Activated CD4-positive, alpha-beta memory T cell treated with anti-CD3 and anti-CD28 coated beads, Interleukin-2, amount 10 ng/mL, durations not matched to agents 7 days and 5 days (primary cell): Measurements from ENCODE around the gene KIF1A. TPM values are rescaled to one million over a fixed set of nuclear protein-coding genes. Genes with fewer than 3 reads are reported as not detected.
"Not testable (repeated sequence)": the region's sequence is repeated elsewhere in the genome, so short reads cannot be mapped to it uniquely, and the experiment has no call there.

Experiments
- CTCF ChIA-PET: fragments of 350-600 bp; sonication (Branson Sonifier 250); formaldehyde crosslinking; loops from one replicate; lab custom pipeline; 2021; ENCODE audit warnings: antibody characterized with exemption, inconsistent platforms; lab: Charles Lee
- POLR2A ChIA-PET: fragments of 350-600 bp; sonication (Branson Sonifier 250); formaldehyde crosslinking; loops from one replicate; lab custom pipeline; 2021; ENCODE audit warnings: antibody characterized with exemption; lab: Charles Lee
- DNase-seq: peaks from one replicate; pipeline ENCODE4 v3.0.0-alpha.2; 2020
- H3K27ac Mint-ChIP-seq: one replicate; pipeline ENCODE4 v1.8.0; 2021; ENCODE audit warnings: mild to moderate bottlenecking, mixed read lengths
- H3K27me3 Mint-ChIP-seq: one replicate; pipeline ENCODE4 v1.8.0; 2021; ENCODE audit warnings: mixed read lengths
- H3K36me3 Mint-ChIP-seq: one replicate; pipeline ENCODE4 v1.8.0; 2021; ENCODE audit warnings: low read depth, mixed read lengths
- H3K4me1 Mint-ChIP-seq: one replicate; pipeline ENCODE4 v1.8.0; 2021; ENCODE audit warnings: mixed read lengths
- H3K4me3 Mint-ChIP-seq: one replicate; pipeline ENCODE4 v1.8.0; 2021; ENCODE audit warnings: mild to moderate bottlenecking, mixed read lengths
- H3K9me3 Mint-ChIP-seq: one replicate; pipeline ENCODE4 v1.8.0; 2021; ENCODE audit warnings: mixed read lengths
- total RNA-seq, 2 experiments: library from RNA; stranded (reverse); gene quantifications; one replicate each; pipeline ENCODE4 v1.2.3, GENCODE V29; 2021

The KIF1A gene
- total RNA-seq, 2 experiments from 2014 or later, result 0.58 to 0.71 TPM

DNA sequence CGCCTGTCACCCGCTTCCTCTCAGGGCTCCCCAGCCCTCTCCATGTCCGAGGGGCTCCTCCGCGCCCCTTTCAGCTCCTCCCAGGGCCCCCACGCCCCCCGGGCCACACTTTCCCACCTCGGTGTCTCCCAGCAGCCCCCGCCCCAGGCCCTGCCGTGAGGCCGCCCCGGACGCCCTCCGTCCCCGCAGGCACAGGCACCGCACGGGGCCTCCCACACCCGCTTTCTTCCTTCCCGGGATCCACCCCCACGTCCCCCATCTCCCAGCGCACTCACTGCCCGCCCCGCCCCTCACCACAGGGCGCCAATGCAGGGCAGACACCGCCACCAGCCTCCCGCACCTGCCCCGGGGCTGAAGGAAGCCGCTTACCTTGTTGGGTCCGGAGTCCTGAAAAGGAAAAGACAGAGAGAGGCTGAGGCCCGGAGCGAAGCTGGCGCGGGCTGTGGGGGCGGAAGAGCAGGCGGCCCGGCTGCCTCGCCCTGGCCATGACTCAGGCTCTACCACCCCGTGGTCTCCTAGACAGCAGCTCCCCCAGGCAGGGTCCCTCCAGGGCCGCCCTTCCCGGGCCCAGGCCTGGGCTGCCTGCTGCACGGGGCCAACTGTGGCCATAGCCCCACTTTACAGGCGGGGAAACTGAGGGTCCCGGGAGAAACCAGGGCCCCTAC is 37.7 kb downstream of the KIF1A start:
- ChIA-PET CTCF (no interaction called here), POLR2A (no interaction called here)
- DNase-seq, result no peak
- no peak overlapping the region for H3K27ac Mint-ChIP-seq
- no peaks in the 10 kb centered on the region for H3K9me3 Mint-ChIP-seq
- no peaks in the 10 kb centered on the region for H3K27me3 Mint-ChIP-seq
- H3K4me3 Mint-ChIP-seq, result no peak overlapping the region
- H3K36me3 Mint-ChIP-seq, result no peaks in the 10 kb centered on the region
- no peaks in the 10 kb centered on the region for H3K4me1 Mint-ChIP-seq

DNA sequence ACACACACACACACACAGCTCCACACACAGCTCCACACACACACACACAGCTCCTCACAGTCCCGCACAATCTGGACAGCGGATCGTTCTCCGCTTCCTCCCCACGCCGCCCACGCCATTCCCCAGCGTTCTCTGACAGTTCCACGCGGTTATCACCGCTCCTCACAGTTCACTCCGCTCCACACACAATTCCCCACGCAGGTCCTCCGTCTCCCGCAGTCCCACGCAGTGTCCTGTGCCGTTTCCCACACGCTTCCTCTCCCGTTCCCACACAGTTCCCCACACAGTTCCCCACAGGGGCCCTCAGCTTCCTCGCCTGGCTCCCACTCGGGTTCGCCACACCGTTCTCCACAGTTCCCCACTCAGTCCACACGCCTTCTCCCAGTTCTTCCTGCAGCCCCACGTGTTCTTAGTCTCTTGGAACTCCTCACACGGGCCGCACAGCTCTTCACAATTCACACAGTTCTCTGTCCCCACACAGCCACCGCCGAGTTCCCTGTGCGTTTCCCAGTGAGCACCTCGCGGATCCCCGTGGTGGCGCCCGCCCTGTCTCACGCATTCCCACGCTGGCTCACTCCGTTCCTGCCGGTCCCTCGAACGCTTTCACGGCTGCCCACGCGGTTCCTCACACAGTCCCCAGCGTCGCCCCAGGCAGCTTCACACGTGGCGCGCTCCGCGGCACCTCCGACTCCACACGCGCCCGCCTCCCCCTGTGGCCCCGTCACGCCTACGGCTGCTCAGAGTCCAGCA is 38.4 kb downstream of the KIF1A start:
- H3K4me1 Mint-ChIP-seq, result no peaks in the 10 kb centered on the region
- no peak for DNase-seq
- H3K27me3 Mint-ChIP-seq, result no peaks in the 10 kb centered on the region
- ChIA-PET POLR2A (no interaction called here), CTCF (no interaction called here)
- no peak overlapping the region for H3K27ac Mint-ChIP-seq
- no peak overlapping the region for H3K4me3 Mint-ChIP-seq
- no peaks in the 10 kb centered on the region for H3K36me3 Mint-ChIP-seq
- H3K9me3 Mint-ChIP-seq, result no peaks in the 10 kb centered on the region

GRCh38 chr2:240780023-240780700 is 39.9 kb downstream of the KIF1A start:
- POLR2A ChIA-PET, result no interaction called here
- Mint-ChIP-seq H3K27me3 (no peaks in the 10 kb centered on the region), H3K27ac (no peak overlapping the region), H3K9me3 (no peaks in the 10 kb centered on the region), H3K4me1 (no peaks in the 10 kb centered on the region), H3K36me3 (no peaks in the 10 kb centered on the region), H3K4me3 (no peak overlapping the region)
- no peak for DNase-seq
- CTCF ChIA-PET, result no interaction called here

GRCh38 chr2:240779250-240779832 is 40.7 kb downstream of the KIF1A start:
- DNase-seq, H3K27me3 Mint-ChIP-seq, H3K4me1 Mint-ChIP-seq, H3K9me3 Mint-ChIP-seq, H3K4me3 Mint-ChIP-seq, H3K27ac Mint-ChIP-seq, POLR2A ChIA-PET, CTCF ChIA-PET, H3K36me3 Mint-ChIP-seq: not testable (repeated sequence)

DNA sequence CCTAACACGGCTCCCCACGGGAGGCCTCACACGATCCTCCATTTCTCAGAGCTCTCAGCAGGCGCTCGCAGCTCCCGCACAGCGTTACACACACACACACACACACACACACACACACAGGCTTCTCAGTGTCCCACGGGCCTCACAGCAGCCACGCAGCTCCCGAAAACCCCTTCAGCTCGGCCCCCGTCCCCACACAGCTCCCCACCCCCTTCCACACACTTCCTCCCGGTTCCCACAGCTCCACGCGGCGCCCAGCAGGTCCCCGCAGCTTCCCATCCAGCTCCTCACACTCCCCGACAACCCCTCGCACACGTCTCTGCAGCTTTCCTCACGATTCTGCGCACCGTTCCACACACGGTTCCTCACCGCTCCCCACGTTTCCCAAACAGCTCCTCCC is 41.6 kb downstream of the KIF1A start:
- Mint-ChIP-seq H3K36me3 (no peaks in the 10 kb centered on the region), H3K4me3 (no peak overlapping the region)
- CTCF ChIA-PET, result no interaction called here

DNA sequence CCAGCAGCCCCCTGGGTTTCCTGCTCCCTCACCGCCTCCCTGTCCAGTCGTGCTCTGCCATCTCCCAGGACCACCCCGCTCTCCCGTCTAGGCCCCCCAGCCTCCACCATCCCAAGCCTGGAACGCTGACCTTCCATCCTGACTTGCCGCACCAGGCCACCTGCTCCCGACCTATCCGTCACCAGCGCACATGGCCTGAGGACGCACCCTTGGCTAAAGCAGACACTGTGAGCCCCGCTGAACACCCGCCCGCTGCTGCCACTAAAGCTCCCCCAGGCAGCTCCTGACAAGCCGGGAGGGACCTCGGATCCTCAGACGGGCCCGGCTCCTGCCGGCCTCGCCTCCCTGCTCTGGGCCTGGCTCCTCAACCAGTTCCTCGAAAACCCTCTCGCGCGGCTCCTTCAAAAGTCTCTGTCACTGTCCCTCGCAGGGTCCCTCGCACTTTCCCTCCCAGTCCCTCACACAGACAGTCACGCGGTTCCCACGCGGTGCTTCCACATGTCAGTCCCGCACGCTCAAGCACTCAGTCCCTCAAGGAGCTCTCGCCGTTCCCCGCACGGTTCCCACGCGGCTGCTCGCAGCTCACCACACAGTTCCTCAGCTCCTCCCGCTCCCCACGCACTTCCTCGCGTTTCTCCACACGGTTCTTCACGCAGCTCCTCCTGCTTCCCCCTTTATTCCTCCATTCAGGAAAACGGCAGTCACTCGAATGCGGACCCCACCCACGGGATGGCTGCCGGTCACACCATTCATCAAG is 42.4 kb downstream of the KIF1A start:
- POLR2A ChIA-PET, result no interaction called here
- Mint-ChIP-seq H3K4me3 (no peak overlapping the region), H3K9me3 (no peaks in the 10 kb centered on the region), H3K36me3 (no peaks in the 10 kb centered on the region), H3K4me1 (no peaks in the 10 kb centered on the region), H3K27me3 (no peaks in the 10 kb centered on the region), H3K27ac (no peak overlapping the region)
- CTCF ChIA-PET, result no interaction called here
- no peak for DNase-seq

More for the DNA sequence above, 41.6 kb downstream of the KIF1A start:
- H3K27me3 Mint-ChIP-seq, result no peaks in the 10 kb centered on the region
- DNase-seq, result no peak
- H3K4me1 Mint-ChIP-seq, result no peaks in the 10 kb centered on the region
- POLR2A ChIA-PET, result no interaction called here
- H3K9me3 Mint-ChIP-seq, result no peaks in the 10 kb centered on the region
- no peak overlapping the region for H3K27ac Mint-ChIP-seq

DNA sequence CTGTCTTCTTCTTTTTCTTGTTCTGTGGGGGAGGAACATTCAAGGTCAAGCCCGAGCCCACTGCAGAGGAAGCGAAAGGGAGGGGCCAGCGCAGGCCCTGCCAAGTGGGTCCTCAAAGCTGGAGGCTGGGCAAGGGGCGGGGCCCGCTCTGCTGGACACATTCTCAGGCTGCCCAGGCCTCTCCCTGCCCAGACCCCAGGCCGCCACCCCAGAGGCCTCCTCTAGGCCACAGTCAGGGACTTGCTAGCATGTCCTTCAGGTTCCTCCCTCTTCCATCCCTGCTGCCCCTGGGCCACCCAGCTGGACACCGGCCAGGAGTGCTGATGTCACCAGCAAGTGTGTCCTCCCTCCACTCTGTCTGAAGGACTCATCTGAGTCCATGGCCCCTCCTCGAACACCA is 44.1 kb downstream of the KIF1A start:
- Mint-ChIP-seq H3K36me3 (no peaks in the 10 kb centered on the region), H3K27me3 (no peaks in the 10 kb centered on the region), H3K9me3 (no peaks in the 10 kb centered on the region), H3K4me1 (no peaks in the 10 kb centered on the region), H3K4me3 (no peak overlapping the region), H3K27ac (no peak overlapping the region)
- ChIA-PET CTCF (no interaction called here), POLR2A (no interaction called here)
- no peak for DNase-seq

DNA sequence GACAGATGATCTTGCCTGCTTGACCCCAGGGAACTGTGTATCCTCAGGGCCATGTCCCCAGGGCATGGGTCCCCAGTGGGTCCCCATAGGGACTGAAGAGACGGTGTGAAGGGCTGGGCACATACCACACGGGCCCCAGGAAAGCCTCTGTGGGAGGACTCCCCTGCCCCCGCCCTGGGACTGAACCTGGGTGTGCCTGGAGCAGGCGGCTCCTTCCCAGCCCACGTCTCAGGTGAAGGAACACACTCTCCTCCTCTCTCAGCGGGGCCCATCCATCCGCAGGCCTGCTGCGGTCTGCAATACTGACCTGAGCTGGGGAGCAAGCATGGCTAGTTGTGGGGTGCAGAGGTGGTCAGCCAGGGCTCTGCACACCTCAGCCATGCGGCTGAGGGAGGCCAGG is 45.2 kb downstream of the KIF1A start:
- CTCF ChIA-PET, result no interaction called here
- H3K27me3 Mint-ChIP-seq, result no peaks in the 10 kb centered on the region
- POLR2A ChIA-PET, result no interaction called here
- no peaks in the 10 kb centered on the region for H3K4me1 Mint-ChIP-seq
- no peak overlapping the region for H3K4me3 Mint-ChIP-seq
- no peaks in the 10 kb centered on the region for H3K9me3 Mint-ChIP-seq
- H3K36me3 Mint-ChIP-seq, result no peaks in the 10 kb centered on the region
- no peak for DNase-seq
- no peak overlapping the region for H3K27ac Mint-ChIP-seq

DNA sequence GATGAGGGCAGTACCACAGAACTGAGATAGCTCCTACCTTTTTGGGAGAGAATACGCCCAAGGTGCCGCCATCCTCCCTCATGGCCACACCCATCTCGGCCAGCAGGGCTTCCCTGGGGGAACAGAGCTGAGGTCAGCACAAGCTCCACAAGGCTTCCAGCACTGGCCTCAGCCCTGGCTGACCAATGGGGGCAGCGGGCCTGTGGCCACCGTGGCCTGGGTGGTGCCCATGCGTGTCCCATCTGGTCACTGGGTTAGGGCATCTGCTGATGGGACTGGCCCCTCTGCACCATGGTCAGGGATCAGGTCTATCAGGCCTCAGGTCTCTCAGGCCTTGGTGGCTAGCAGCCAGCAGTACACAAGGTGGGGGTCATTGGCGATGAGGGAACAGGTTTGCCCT is 50.9 kb downstream of the KIF1A start:
- no peaks in the 10 kb centered on the region for H3K4me1 Mint-ChIP-seq
- no peaks in the 10 kb centered on the region for H3K36me3 Mint-ChIP-seq
- no peak overlapping the region for H3K27ac Mint-ChIP-seq
- ChIA-PET POLR2A (no interaction called here), CTCF (no interaction called here)
- DNase-seq, result no peak
- no peak overlapping the region for H3K4me3 Mint-ChIP-seq
- no peaks in the 10 kb centered on the region for H3K9me3 Mint-ChIP-seq
- H3K27me3 Mint-ChIP-seq, result no peaks in the 10 kb centered on the region

DNA sequence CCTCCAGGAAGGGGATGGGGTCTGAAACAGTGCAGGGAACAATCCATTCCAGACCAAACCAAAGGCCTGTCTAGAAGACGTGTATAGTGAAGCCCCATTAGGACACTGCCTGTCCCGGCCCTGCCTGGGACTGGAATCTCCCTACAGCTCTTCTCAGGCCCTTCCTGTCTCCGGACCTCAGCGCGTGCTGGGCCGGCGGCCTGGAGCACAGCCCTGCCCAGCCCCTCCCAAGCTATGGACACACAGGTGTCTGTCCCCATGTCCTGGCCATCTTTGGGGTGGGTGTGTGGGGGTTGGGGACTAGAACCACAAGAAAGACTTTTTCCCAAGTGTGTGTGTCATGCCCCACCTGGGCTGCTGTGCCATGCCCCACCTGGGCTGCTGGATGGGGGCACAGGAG is 51.8 kb downstream of the KIF1A start:
- H3K9me3 Mint-ChIP-seq, result no peaks in the 10 kb centered on the region
- ChIA-PET CTCF (no interaction called here), POLR2A (no interaction called here)
- no peak for DNase-seq
- no peak overlapping the region for H3K4me3 Mint-ChIP-seq
- no peak overlapping the region for H3K27ac Mint-ChIP-seq
- no peaks in the 10 kb centered on the region for H3K27me3 Mint-ChIP-seq
- H3K4me1 Mint-ChIP-seq, result no peaks in the 10 kb centered on the region
- no peaks in the 10 kb centered on the region for H3K36me3 Mint-ChIP-seq

- Mint-ChIP-seq H3K9me3 (no peaks in the 10 kb centered on the region), H3K4me1 (no peaks in the 10 kb centered on the region)
- POLR2A ChIA-PET, result no interaction called here
Measured at GRCh38 chr2:240767341-240767740, 52.7 kb downstream of the KIF1A start.

DNA sequence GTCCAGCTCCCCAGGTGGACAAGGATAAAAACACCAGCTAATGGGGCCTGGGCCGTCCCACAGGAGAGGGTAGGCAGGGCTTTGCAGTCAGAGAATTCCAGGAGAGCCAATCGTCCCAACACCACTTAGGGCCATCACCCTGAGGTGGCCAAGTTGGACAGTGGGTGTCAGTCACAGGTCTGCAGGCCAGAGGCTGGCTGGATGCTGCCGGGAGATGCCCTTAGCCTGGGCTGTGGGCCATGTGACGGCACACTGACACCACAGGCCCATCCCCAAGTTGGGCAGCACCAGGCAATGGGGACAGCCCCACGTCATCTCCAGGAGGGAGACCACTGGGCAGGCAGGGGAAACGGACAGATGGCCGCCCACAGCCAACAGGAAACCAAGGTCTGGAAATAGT is 53.9 kb downstream of the KIF1A start:
- no peaks in the 10 kb centered on the region for H3K9me3 Mint-ChIP-seq
- H3K27ac Mint-ChIP-seq, result no peak overlapping the region
- DNase-seq, result no peak
- no peak overlapping the region for H3K4me3 Mint-ChIP-seq
- POLR2A ChIA-PET, result no interaction called here
- H3K27me3 Mint-ChIP-seq, result no peaks in the 10 kb centered on the region
- no peaks in the 10 kb centered on the region for H3K4me1 Mint-ChIP-seq
- CTCF ChIA-PET, result no interaction called here
- H3K36me3 Mint-ChIP-seq, result no peaks in the 10 kb centered on the region

More at GRCh38 chr2:240767341-240767740, 52.7 kb downstream of the KIF1A start:
- CTCF ChIA-PET, result no interaction called here
- Mint-ChIP-seq H3K36me3 (no peaks in the 10 kb centered on the region), H3K27ac (no peak overlapping the region), H3K27me3 (no peaks in the 10 kb centered on the region), H3K4me3 (no peak overlapping the region)
- no peak for DNase-seq

DNA sequence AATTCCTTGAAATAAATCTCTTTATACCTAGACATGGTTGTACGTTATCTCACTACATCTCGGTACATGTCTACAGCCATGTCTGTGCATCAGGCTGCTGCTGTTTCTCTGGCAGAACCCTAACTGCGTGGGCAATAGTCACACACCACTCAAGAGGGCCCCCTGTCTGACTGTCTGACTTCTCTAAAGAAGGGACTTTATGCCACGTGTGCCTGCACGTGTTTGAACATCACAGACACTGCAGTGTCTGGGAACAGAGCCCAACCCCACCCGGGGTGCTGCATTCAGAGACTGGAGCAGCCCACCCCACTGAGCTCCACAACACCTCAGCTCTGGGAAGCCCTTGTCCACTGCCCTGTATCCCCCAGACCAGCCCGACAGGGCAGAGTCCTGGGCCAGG is 55.0 kb downstream of the KIF1A start:
- Mint-ChIP-seq H3K4me1 (no peaks in the 10 kb centered on the region), H3K27ac (no peak overlapping the region), H3K27me3 (no peaks in the 10 kb centered on the region), H3K4me3 (no peak overlapping the region), H3K36me3 (no peaks in the 10 kb centered on the region), H3K9me3 (no peaks in the 10 kb centered on the region)
- ChIA-PET POLR2A (no interaction called here), CTCF (no interaction called here)
- DNase-seq, result no peak
